Tibial artery (tissue), 4 donors: ENCODE measurements around the gene FABP6.

Experiments
- DNase-seq, 2 donors: peaks; one replicate each; pipeline ENCODE4 v3.0.0-alpha.2; 2019
- H3K27ac ChIP-seq, 2 donors: fragments of 200-600 bp; sonication (generic) in 1 of 2; 1 replicate in 1 of 2; 2 replicates in 1 of 2; pipeline ENCODE4 v1.5.1; 2018 to 2019; ENCODE audit warnings: mild to moderate bottlenecking in 1 of 2
- H3K27me3 ChIP-seq, 2 donors: fragments of 200-600 bp; sonication (generic) in 1 of 2; one replicate each; pipeline versions ENCODE4 v1.5.1 to v1.6.0; 2016 to 2019
- H3K36me3 ChIP-seq, 3 donors: fragments of 200-600 bp; sonication (generic) in 2 of 3; one replicate each; pipeline ENCODE4 v1.5.1; 2016 to 2019; ENCODE audit warnings: mild to moderate bottlenecking in 2 of 3
- H3K4me1 ChIP-seq, 4 donors: fragments of 200-600 bp; sonication (generic) in 2 of 4; 1 replicate in 3 of 4; 2 replicates in 1 of 4; pipeline ENCODE4 v1.5.1; 2016 to 2019
- H3K4me3 ChIP-seq, 2 donors: fragments of 200-600 bp; sonication (generic) in 1 of 2; 1 replicate in 1 of 2; 2 replicates in 1 of 2; pipeline ENCODE4 v1.5.1; 2018 to 2019; ENCODE audit warnings: mild to moderate bottlenecking in 2 of 2
- H3K9me3 ChIP-seq, 3 donors: fragments of 200-600 bp; sonication (generic) in 1 of 3; one replicate each; pipeline ENCODE4 v1.5.1; 2016 to 2019
- intact Hi-C: fragments of 100-400 bp; cut with DNase I; formaldehyde crosslinking; loops from one replicate; pipeline ENCODE4 v1.15.0; 2023; ENCODE audit warnings: low total_unique reads
- TF ChIP-seq, protein P1 (sequence below), 2 experiments: fragments of 200-600 bp in 1 of 2; fragments of 450-650 bp in 1 of 2; IDR thresholded peaks; one replicate each; pipeline ENCODE4 v1.5.1; 2017 to 2019; ENCODE audit warnings: antibody characterized with exemption in 2 of 2, mild to moderate bottlenecking in 1 of 2, moderate library complexity in 1 of 2

Gene FABP6

DNA sequence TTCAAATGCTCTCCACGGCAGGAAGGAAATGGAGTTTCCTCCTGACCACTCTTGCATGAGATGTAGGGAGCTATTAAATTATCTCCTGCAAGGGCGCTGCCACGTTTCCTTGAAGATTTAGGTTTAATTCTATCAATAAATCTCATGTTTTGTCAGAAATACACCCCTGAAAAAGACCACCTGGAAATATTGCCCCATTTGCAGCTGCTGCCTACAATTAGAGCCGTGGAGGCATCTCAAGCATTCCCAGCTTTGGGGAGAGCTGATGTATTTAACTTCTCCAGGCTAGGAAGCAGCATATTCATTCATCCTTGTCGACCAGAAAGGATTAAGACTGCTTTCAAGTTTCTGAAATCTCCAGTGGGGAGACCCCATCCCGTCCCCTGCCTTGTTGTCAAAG is 42.5 kb downstream of the FABP6 start:
- no peaks in the 10 kb centered on the region for H3K9me3 ChIP-seq
- no peaks in the 10 kb centered on the region for H3K4me1 ChIP-seq
- intact Hi-C loops = no loop called here
- H3K36me3 ChIP-seq = no peaks in the 10 kb centered on the region
- H3K4me3 ChIP-seq = no peak overlapping the region
- TF ChIP-seq, protein P1, sequence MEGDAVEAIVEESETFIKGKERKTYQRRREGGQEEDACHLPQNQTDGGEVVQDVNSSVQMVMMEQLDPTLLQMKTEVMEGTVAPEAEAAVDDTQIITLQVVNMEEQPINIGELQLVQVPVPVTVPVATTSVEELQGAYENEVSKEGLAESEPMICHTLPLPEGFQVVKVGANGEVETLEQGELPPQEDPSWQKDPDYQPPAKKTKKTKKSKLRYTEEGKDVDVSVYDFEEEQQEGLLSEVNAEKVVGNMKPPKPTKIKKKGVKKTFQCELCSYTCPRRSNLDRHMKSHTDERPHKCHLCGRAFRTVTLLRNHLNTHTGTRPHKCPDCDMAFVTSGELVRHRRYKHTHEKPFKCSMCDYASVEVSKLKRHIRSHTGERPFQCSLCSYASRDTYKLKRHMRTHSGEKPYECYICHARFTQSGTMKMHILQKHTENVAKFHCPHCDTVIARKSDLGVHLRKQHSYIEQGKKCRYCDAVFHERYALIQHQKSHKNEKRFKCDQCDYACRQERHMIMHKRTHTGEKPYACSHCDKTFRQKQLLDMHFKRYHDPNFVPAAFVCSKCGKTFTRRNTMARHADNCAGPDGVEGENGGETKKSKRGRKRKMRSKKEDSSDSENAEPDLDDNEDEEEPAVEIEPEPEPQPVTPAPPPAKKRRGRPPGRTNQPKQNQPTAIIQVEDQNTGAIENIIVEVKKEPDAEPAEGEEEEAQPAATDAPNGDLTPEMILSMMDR (IDR thresholded peaks at IDR 0.05) = no peak
- no peaks in the 10 kb centered on the region for H3K27me3 ChIP-seq
- no peak for DNase-seq
- no peak overlapping the region for H3K27ac ChIP-seq

DNA sequence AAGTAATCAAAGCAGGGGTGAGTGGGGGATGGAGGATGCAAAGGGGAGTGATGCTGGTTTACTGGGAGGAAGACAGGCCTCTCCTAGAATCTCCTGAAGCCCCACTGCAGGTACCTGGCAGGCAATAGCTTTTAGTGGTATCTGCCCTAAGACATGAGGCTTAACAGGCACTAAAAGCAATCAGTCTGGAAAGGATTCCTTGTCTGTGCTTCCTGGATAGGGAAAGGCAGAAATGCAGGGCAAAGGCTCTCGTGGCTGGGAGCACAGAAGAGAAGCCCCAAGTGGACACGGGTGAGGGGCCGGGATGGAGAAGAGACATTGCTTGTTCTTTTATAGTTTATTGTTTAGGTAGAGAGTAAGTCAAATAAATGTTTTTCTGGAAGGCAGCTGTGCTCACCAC is 43.0 kb downstream of the FABP6 start:
- H3K4me1 ChIP-seq = no peaks in the 10 kb centered on the region
- no peaks in the 10 kb centered on the region for H3K27me3 ChIP-seq
- no peaks in the 10 kb centered on the region for H3K9me3 ChIP-seq
- H3K36me3 ChIP-seq = peaks cover 0 to 3% (median 0%) of the 10 kb centered on the region in 3 donors
- H3K27ac ChIP-seq = no peak overlapping the region
- intact Hi-C loops = no loop called here
- DNase-seq = no peak
- no peak overlapping the region for H3K4me3 ChIP-seq
- TF ChIP-seq, protein P1 (IDR thresholded peaks at IDR 0.05) = no peak

DNA sequence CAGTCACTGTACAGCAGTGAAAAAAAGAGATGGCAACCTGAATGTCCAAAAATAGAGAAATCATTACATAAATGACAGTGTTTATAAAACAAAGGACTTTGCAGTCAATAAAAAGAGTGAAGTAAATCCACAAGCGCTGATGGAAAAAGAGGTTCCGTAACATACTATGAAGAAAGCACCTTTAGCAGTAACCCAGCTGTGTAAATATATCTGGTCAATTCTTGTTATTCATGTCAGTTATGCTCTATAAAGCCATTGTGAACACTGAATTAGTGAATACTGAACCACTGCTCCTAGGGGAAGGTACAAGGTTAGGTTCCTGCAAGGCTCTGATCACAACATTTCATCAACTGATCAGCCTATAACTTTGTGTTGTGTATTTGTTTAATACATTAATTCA is 43.6 kb downstream of the FABP6 start:
- H3K4me1 ChIP-seq = no peaks in the 10 kb centered on the region
- TF ChIP-seq, protein P1 (IDR thresholded peaks at IDR 0.05) = no peak
- intact Hi-C loops = no loop called here

DNA sequence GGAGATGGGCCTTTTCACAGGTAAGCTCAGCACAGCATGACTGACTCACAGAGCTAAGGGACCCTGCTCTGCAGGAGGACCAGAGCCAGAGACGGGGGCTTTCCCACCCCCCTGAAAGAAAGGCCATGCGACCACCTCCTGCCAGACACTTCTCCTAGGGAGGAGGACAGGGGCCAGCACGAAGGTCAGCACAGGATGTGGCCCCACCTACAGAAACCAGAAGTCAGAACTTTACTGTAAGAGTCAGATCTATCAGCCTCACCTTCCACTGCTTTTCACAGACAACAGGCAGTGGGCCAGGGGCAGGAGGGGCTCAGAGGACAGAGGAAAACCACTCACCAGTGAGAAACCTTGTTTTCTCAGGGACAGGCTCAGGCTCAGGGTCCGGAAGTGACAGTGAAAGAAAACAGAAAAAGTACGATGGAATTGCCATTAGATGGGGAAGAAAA is 45.2 kb downstream of the FABP6 start:
- DNase-seq = no peak
- H3K27ac ChIP-seq = no peak overlapping the region
- intact Hi-C loops = no loop called here
- no peaks in the 10 kb centered on the region for H3K9me3 ChIP-seq
- H3K4me1 ChIP-seq = no peaks in the 10 kb centered on the region
- H3K36me3 ChIP-seq = peaks cover 0 to 3% (median 0%) of the 10 kb centered on the region in 3 donors
- TF ChIP-seq, protein P1 (IDR thresholded peaks at IDR 0.05) = no peak
- H3K27me3 ChIP-seq = no peaks in the 10 kb centered on the region
- H3K4me3 ChIP-seq = no peak overlapping the region

More for the DNA sequence above, 43.6 kb downstream of the FABP6 start:
- Histone ChIP-seq H3K9me3 (no peaks in the 10 kb centered on the region), H3K27ac (no peak overlapping the region), H3K36me3 (peaks cover 0 to 3% (median 0%) of the 10 kb centered on the region in 3 donors), H3K4me3 (no peak overlapping the region), H3K27me3 (no peaks in the 10 kb centered on the region)
- no peak for DNase-seq

DNA sequence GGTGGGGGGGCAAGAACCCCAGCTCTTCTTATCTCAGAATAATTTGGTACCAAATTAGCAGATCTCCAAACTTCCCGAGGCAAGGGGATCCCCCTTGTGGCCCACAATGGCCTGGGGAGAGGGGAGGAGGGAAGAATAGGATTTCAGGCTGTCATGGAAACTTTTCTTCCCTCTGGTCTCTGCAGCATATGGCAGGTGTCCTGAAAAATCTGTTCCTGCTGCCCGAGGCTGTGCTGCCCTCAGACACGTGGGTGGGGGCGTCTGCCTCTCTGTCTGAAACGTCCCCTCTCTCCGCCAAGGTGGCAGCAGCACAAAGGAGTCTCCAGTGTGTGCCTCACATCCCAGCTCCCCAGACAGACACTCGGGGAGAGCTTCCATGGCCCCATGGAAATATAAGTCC is 49.0 kb downstream of the FABP6 start:
- peaks cover 0 to 3% (median 0%) of the 10 kb centered on the region in 3 donors for H3K36me3 ChIP-seq
- H3K4me1 ChIP-seq = no peaks in the 10 kb centered on the region
- intact Hi-C loops = no loop called here
- H3K27me3 ChIP-seq = no peaks in the 10 kb centered on the region
- H3K4me3 ChIP-seq = no peak overlapping the region
- no peak for DNase-seq
- TF ChIP-seq, protein P1 (IDR thresholded peaks at IDR 0.05) = no peak
- H3K27ac ChIP-seq = no peak overlapping the region
- H3K9me3 ChIP-seq = no peaks in the 10 kb centered on the region
